Neural crest cell (in vitro differentiated cells): ENCODE results near the gene ATXN7L3. TPM values are rescaled to one million over a fixed set of nuclear protein-coding genes. Genes with fewer than 3 reads are reported as not detected.

Experiments
- DNase-seq: peaks from one replicate; pipeline ENCODE4 v3.0.0; 2021; ENCODE audit warnings: low read depth, mixed read lengths, low spot score
- H3K27ac Mint-ChIP-seq: one replicate; pipeline ENCODE4 v1.8.0; 2021; ENCODE audit warnings: mild to moderate bottlenecking, mixed read lengths; ENCODE audit not compliant: unreplicated experiment
- H3K27me3 Mint-ChIP-seq: 2 replicates; pipeline ENCODE4 v1.8.0; 2021; ENCODE audit warnings: low read depth, mild to moderate bottlenecking, mixed read lengths
- H3K36me3 Mint-ChIP-seq: 2 replicates; pipeline ENCODE4 v1.8.0; 2021; ENCODE audit warnings: low read depth, mild to moderate bottlenecking, mixed read lengths
- H3K4me1 Mint-ChIP-seq: 2 replicates; pipeline ENCODE4 v1.8.0; 2021; ENCODE audit warnings: mixed read lengths
- H3K4me3 Mint-ChIP-seq: one replicate; pipeline ENCODE4 v1.8.0; 2021; ENCODE audit warnings: mild to moderate bottlenecking, mixed read lengths
- H3K9me3 Mint-ChIP-seq: 2 replicates; pipeline ENCODE4 v1.8.0; 2021; ENCODE audit warnings: mixed read lengths
- total RNA-seq: library from RNA; stranded (reverse); gene quantifications from 2 replicates; pipeline ENCODE4 v1.2.1, GENCODE V29; 2021
- TF ChIP-seq, protein P1 (sequence below): fragments of 200-600 bp; sonication (generic); conservative IDR thresholded peaks from 2 replicates; pipeline ENCODE4 v1.5.0; 2021; ENCODE audit warnings: antibody characterized with exemption, mild to moderate bottlenecking

Gene ATXN7L3
- total RNA-seq, 1 donor from 2014 or later, result 119 TPM

DNA sequence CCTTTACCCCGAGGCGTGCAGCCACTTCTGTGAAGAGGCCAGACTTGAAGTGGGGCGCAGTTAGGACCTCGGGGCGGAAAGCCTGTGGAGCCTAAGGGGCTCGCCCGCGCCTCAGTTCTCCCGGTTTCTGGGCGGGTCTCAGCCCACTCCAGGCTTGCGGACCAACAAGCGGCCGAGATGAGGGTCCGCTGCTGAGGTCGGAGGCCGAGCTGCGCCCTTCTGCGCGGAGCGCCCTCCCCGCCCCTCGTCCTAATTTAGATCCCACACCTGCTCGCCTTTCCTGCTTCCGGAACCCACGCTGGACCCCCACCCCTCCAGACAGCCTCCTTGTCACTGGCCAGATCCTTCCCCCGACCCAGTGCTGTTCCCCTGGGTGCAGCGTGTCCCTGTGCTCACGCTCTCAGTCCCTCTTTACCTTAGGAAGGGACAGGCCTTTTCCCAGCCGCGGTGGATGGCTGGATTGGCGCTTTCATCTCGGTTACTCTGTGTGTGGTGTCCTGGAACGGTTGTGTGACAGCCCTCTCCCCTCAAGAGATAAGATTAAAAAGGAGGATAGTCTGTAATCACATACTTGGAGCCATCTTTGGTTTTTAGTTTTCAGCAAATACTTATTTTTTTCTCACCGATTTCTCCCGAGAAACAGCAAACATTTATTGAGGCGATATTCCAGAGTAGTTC is 933 bp upstream of the ATXN7L3 start:
- Mint-ChIP-seq H3K36me3 (no peaks in the 10 kb centered on the region), H3K9me3 (no peaks in the 10 kb centered on the region), H3K4me1 (peaks cover 31% of the 10 kb centered on the region), H3K27me3 (no peaks in the 10 kb centered on the region), H3K27ac (peak overlapping the region; percentile 76), H3K4me3 (peak overlapping the region; percentile 91)
- TF ChIP-seq, protein P1, sequence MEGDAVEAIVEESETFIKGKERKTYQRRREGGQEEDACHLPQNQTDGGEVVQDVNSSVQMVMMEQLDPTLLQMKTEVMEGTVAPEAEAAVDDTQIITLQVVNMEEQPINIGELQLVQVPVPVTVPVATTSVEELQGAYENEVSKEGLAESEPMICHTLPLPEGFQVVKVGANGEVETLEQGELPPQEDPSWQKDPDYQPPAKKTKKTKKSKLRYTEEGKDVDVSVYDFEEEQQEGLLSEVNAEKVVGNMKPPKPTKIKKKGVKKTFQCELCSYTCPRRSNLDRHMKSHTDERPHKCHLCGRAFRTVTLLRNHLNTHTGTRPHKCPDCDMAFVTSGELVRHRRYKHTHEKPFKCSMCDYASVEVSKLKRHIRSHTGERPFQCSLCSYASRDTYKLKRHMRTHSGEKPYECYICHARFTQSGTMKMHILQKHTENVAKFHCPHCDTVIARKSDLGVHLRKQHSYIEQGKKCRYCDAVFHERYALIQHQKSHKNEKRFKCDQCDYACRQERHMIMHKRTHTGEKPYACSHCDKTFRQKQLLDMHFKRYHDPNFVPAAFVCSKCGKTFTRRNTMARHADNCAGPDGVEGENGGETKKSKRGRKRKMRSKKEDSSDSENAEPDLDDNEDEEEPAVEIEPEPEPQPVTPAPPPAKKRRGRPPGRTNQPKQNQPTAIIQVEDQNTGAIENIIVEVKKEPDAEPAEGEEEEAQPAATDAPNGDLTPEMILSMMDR, result no peak
- DNase-seq, result no peak

DNA sequence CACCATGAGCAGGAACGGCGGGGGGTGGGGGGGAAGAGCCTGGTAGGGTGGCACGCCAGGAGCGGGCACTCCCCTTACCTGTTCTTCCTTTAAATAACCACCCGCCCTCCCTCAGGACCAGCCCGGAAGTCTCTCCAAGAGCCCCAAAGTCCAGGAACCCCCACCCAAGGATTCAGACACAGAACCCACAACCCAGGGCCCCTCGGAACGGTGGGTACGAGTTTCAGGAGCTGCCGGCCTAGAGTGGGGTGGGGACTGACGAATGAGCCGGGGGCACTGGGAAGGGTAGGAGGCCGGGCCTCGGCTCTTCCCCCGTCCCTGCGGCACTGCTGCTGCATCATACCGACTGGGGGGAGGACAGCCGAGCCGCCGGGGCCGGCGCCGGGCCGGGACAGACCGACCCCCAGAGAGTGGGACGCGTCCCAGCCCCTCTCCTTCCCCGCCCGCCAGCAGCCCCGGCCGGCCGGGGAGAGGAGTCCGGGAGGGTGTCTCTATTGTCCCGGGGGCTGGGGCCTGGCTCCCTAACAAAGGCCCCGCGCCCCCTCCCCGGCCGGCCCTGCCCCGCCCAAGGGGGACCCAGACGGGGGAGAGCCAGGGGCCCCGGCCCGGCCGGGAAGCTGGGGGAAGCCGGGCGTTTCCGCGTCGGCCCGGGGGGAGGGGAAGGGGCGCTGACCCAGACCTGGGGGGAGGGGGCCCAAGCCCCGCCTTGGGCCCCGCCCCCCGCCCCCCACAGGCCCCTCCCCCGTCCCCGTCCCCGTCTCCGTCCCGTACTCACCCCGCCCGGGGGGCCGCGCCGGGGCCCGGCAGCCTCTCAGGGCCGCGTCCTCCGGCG is 747 bp downstream of the ATXN7L3 start:
- Mint-ChIP-seq H3K36me3 (peaks cover 3% of the 10 kb centered on the region), H3K9me3 (no peaks in the 10 kb centered on the region), H3K27me3 (no peaks in the 10 kb centered on the region), H3K4me1 (peaks cover 30% of the 10 kb centered on the region), H3K27ac (peak overlapping the region; percentile 62), H3K4me3 (peak overlapping the region; percentile 87)
- DNase-seq, result peak; percentile 41
- TF ChIP-seq, protein P1, result no peak

DNA sequence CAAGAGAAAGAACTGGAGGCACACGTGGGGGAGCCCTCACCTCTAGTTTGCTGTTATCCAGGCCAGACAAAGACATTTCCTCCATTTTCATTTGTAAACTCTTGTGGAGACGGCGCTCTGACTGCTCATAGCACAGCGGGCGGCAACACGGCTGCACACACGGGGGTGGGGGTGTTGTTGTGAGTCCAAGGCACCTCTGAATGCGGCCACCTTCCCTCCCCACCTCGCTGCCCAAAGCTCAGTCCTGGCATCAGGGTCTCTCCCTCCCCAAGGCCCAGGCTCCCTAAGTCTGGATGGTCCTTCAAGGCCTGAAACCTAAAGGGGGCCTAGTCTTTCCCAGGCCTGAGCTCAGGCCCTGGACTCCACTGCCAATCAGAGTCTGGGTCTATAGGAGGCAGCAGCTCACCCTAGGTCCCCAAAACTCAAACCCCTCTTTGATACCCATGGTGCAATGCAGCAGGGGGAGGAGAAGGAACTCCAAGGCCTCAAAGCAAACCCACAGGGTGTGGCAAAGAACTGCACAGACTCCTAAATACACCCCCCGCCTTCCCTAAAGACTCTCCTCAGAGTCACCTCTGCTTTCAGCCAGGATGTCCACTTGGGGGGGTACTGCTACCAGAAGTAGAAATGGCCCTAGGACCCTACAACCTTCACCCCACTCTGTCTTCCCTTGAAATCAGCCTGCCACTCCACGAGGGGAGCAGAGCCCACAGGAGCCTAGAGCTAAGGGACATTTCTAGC is 1.5 kb downstream of the ATXN7L3 start:
- Mint-ChIP-seq H3K9me3 (no peaks in the 10 kb centered on the region), H3K27ac (peak overlapping the region; percentile 62), H3K27me3 (no peaks in the 10 kb centered on the region), H3K4me1 (peaks cover 24% of the 10 kb centered on the region), H3K4me3 (peak overlapping the region; percentile 87), H3K36me3 (peaks cover 3% of the 10 kb centered on the region)
- DNase-seq, result no peak
- TF ChIP-seq, protein P1, result no peak

DNA sequence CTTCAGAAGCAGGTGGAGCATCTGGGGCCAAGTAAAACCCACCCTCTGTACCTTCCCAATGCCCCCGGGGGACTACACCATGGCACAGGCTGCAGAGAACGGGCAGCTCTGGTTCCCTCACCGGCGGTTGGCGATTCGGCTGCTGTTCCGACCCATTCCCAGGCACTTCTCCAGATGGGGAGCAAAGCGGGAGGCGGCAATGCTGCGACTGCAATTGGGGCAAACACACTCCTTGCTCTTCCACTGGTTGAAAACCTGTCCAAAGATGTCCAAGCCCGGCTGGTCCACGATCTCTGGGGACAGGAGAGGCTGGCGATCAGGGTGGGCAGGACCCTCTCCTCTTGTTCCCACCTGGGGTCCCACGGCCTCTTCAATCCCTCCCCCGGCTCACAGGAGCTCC is 2.6 kb downstream of the ATXN7L3 start:
- no peaks in the 10 kb centered on the region for H3K9me3 Mint-ChIP-seq
- no peaks in the 10 kb centered on the region for H3K27me3 Mint-ChIP-seq
- peak overlapping the region; percentile 87 for H3K4me3 Mint-ChIP-seq
- peaks cover 3% of the 10 kb centered on the region for H3K36me3 Mint-ChIP-seq
- peaks cover 28% of the 10 kb centered on the region for H3K4me1 Mint-ChIP-seq
- H3K27ac Mint-ChIP-seq, result no peak overlapping the region
- no peak for DNase-seq
- TF ChIP-seq, protein P1, result no peak

DNA sequence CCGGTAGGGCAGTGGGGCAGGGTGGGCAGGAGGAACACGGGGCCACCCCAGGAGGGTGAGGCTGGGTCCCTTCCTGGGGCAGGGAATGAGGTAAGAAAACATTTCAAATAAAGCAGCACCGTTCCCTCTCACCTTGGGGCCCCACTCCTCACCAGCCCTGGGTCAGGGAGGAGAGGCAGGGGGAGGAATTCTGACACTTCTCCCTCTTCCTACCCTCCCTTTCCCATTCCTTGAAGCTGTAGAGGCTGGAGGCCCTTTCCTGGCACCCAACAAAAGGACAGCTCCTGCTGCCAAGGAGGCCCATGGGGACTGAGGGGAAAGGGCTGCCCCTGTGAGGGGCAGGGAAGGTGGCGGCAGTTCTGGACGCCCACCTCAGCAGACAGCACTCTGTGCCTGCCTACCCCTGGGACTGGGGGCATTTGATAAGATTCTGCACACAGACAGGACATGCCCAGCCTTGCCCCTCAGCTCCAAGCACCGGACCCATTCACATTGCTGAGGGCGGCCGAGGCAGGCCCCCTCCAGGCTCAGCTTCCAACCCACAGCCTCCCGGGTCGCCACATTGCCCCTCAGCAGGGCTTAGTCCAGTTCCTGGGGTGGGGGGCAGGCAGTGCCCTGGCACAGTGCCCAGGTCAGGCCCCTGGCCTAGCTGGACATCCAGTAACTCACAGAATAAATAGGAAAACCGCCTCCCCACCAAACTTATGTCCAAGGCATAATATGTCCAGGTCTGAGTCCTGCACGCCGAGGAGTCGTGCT is 6.2 kb downstream of the ATXN7L3 start:
- Mint-ChIP-seq H3K4me1 (peaks cover 27% of the 10 kb centered on the region), H3K9me3 (no peaks in the 10 kb centered on the region), H3K36me3 (peaks cover 3% of the 10 kb centered on the region), H3K4me3 (peak overlapping the region; percentile 64), H3K27me3 (no peaks in the 10 kb centered on the region), H3K27ac (no peak overlapping the region)
- TF ChIP-seq, protein P1, result no peak
- DNase-seq, result no peak
